D341Med (cell line): ENCODE data around the gene CLTA.
"Not testable (repeated sequence)": the region's sequence is repeated elsewhere in the genome, so short reads cannot be mapped to it uniquely, and the experiment has no call there.

ENCODE experiments used
- DNase-seq: peaks from one replicate; pipeline ENCODE4 v3.0.0; 2012; ENCODE audit warnings: low spot score

The CLTA gene

GRCh38 chr9:36158917-36159316, 31.8 kb upstream of the CLTA start:
- no peak for DNase-seq

DNA sequence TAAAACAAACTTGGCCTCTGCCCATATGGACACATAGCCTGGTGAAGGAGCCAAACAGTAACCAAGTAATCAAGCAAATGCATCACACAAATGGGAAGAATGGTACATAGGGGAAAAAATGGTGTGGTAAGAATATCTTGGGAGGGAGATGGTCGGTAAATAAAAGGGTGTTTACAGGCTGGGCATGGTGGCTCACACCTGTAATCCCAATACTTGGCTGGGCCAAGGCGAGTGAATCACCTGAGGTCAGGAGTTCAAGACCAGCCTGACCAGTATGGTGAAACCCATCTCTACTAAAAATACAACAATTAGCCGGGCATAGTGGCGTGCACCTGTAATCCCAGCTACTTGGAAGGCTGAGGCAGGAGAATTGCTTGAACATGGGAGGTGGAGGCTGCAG, 31.2 kb upstream of the CLTA start:
- not testable (repeated sequence) for DNase-seq

GRCh38 chr9:36160126-36160525, 30.6 kb upstream of the CLTA start:
- not testable (repeated sequence) for DNase-seq

DNA sequence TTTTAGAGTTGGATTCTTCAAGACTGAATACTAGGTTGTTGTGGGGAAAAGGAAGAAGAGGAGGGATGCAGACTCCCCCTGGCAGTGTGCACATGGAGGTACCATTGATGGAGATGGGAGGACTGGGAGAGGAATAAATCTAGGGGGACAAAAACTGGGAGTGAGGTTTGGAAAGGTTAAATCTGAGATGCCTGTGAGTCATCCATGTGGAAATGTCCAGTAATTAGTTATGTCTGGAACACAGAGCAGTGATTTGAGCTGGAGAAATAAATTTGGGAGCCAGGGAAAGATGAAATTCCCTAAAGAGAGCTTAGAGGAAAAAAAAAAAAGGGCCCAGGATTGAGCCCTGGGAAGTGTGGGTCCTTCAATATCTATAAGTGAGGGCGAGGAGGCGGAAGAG, 29.5 kb upstream of the CLTA start:
- no peak for DNase-seq

- no peak for DNase-seq
Observed at GRCh38 chr9:36162211-36162738, 28.4 kb upstream of the CLTA start.

DNA sequence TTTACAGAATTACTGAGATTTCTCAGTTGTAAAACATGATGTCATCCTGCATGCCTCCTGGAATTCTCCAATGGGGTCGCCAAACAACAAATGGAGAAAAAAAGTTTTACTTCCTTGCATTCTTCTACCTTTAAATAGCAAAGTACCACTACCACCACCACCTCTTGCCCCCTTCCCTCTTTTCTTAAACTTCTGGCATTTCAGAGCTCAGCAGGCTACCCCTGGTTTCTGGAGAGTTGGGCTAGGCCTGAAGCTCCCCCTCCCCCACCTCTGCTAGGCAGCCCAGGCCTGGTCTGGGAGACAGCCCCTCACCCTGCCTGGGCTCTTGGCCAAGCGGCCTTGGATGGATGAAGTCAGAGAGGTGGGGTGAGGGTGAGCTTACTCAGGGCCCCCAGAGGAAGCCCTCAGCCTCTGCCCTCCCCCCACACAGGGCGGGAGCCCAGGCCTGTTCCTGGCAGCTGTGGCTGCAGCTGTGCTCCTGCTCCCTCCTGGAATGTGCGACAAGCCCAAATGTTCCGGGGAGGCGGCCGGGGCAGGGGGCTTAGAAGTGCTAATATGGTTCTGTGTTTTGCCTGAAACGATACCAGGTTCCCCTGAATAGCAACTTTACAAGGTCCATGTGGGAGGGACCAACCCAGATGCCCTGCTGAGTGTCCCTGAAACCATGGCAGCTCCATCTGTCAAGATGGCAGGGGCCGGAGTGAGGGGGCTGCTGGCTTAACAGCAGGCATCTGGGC, 27.5 kb upstream of the CLTA start:
- DNase-seq, result peak; percentile 36

GRCh38 chr9:36163786-36164170, 26.9 kb upstream of the CLTA start:
- DNase-seq, result peak; percentile 8

DNA sequence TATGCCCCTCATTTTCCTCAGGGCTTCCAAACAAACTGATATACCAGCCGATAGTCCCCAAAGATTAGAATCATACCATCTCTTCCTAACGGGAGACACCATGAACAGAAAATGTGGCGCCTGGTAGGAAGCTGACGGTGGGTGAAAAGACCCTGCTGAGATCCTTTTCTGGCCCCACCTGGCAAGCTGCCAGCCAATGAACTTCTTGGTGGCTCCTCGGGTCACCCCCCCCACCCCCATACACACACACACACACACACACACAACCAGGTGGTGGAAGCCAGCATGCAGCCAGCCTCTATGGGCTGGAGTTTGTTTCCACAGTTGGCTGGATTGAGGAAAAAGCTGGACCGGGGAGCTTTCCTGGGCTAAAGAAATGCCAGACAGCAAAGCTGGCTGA, 26.3 kb upstream of the CLTA start:
- DNase-seq, result no peak

DNA sequence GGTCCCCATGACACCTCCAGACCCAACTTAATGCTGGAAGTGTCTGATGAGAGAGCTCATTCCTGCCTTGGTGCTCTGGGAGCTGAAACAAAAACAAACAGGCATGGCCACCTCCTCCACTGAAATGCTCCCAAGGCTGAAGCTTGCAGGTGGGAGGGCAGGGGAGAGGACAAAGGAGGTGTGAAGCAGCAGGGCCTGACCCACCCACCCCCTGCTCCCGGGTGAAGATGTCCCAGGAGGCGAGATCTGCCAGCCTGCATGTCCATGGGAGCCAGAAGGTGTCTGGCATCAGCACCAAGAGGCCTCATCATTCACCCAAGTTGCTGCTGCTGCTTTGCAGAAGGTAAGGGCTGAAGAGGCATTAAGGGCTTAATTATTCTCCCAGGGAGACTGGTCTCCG, 25.7 kb upstream of the CLTA start:
- DNase-seq, result peak; percentile 68

GRCh38 chr9:36165826-36166167, 24.9 kb upstream of the CLTA start:
- no peak for DNase-seq

DNA sequence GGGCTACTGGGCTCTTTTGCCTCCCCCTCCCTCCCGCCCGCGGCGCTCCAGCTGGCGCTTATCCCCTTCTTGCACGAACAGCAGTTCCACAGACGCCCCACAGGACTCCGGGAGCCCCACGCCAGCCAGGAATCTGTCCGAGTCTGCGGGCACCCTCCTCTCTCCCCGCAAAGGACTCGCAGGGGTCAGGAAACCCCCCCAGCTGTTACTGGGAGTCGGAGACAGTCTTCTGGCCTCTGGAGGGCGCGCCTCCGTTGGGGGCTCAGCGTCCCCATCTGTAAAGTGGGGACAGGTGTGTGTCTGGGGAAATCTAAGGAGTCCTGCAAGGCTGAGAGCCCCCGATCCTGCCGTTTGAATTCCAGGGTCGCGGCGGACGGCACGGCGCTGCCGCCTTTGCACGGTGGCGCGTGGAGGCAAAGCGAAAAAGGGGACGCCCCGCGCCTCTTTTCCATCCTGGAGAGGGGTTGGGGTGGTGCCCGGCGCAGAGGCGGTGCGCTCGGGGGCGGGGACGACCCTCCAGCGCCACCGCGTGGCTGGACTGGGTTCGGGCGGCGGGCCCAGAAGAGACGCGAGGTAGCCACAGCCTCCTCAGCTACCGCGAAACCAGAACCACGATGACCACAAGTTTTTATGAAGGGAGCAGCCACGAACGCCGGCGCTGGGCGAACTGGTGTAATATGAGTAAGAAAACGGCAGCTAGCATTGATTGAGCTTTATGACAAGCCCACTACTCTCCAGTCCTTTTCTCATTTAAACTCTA, 24.4 kb upstream of the CLTA start:
- peak; percentile 95 for DNase-seq

- no peak for DNase-seq
Observed at GRCh38 chr9:36169166-36169565, 21.6 kb upstream of the CLTA start, which contains the start of gene CCIN. Gene CCIN (plus strand): TSS chr9:36169388. CDS start chr9:36169503, 115 bp downstream.

GRCh38 chr9:36169708-36170107, 21.0 kb upstream of the CLTA start:
- DNase-seq, result no peak

- no peak for DNase-seq
Observed at GRCh38 chr9:36170531-36170930, 20.2 kb upstream of the CLTA start.

DNA sequence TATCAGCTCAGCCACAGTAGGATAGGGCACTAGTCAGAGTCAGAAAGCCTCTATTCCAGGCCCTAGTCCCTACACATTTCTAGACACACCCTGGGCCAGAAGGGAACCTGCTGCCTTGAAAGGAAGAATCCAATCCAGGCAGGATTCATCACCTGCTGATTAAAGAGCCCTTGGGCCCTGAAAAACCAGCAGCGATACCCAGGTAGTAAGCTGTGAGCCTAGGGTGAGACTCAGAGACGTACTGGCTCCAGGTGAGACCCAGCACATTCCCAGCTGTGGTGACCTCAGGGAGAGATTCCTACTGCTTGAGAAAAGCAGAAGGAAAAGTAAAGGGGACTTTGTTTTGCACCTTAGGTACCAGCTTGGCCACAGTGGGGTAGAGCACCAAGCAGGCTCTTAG, 16.9 kb upstream of the CLTA start:
- DNase-seq, result no peak

DNA sequence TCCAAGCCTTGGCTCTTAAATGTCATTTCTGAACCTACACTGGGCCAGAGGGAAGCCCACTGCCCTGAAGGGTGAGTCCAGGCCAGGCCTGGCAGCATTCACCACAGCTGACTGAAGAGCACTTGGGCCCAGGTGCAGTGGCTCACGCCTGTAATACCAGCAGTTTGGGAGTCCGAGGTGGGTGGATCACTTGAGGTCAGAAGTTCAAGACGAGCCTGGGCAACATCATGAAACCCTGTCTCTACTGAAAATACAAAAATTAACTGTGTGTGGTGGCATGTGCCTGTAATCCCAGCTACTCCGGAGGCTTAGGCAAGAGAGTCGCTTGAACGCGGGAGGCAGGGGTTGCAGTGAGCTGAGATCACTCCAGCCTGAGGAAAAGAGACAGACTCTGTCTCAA, 16.4 kb upstream of the CLTA start:
- no peak for DNase-seq

- DNase-seq, result no peak
Observed at GRCh38 chr9:36174731-36175130, 16.0 kb upstream of the CLTA start.

DNA sequence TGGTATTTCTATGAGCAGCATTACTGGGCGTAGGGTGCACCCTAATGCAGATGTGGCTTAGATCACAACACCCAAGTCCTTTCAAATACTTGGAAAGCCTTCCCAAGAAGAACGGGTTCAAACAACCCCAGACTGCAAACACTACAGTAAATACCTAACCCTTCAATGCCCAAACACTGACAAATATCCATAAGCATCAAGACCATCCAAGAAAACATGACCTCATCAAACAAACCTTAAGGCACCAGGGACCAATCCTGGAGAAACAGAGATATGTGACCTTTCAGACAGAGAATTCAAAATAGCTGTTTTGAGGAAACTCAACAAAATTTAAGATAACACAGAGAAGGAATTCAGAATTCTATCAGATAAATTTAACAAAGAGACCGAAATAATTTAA, 15.5 kb upstream of the CLTA start:
- not testable (repeated sequence) for DNase-seq

- not testable (repeated sequence) for DNase-seq
Observed at GRCh38 chr9:36176496-36176895, 14.2 kb upstream of the CLTA start.

DNA sequence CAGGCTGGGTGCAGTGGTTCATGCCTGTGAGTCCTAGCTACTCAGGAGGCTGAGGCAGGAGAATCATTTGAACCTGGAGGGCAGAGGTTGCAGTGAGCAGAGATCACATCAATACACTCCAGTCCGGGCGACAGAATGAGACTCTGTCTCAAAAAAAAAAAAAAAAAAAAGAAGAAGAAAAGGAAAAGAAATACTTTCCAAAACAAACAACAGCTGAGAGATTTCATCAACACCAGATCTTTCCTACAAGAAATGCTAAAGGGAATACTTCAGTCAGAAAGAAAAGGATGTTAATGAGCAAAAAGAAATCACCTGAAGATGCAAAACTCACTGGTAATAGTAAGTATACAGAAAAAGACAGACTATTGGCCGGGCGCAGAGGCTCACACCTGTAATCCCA, 13.2 kb upstream of the CLTA start:
- no peak for DNase-seq

- not testable (repeated sequence) for DNase-seq
Observed at GRCh38 chr9:36180243-36180642, 10.5 kb upstream of the CLTA start.

- no peak for DNase-seq
Observed at GRCh38 chr9:36187414-36187813, 3.3 kb upstream of the CLTA start.

- DNase-seq, result no peak
Observed at GRCh38 chr9:36188212-36188611, 2.5 kb upstream of the CLTA start.
